Esophagus muscularis mucosa (tissue), 4 donors: Measurements from ENCODE around the gene TBCD.

ENCODE experiments used
- CTCF ChIP-seq, 3 experiments: fragments of 200-600 bp in 2 of 3; fragments of 450-650 bp in 1 of 3; sonication (generic) in 2 of 3; IDR thresholded peaks; one replicate each; pipeline ENCODE4 v1.5.1; 2017 to 2019; ENCODE audit warnings: antibody characterized with exemption in 3 of 3, mild to moderate bottlenecking in 2 of 3, moderate library complexity in 1 of 3
- EP300 ChIP-seq: sonication (generic); formaldehyde crosslinking; IDR thresholded peaks from one replicate; pipeline ENCODE4 v1.6.1; 2017; ENCODE audit warnings: antibody characterized with exemption
- POLR2A ChIP-seq: fragments of 450-650 bp; IDR thresholded peaks from one replicate; pipeline ENCODE4 v1.6.1; 2017; ENCODE audit warnings: antibody characterized with exemption, moderate library complexity, mild to moderate bottlenecking, low read depth

- no peak for TF ChIP-seq CTCF (IDR thresholded peaks at IDR 0.05)
- TF ChIP-seq POLR2A, result no peak
- TF ChIP-seq EP300, result no peak
Observed at GRCh38 chr17:82965371-82965770, 213.5 kb downstream of the TBCD start.
